Activated CD4-positive, alpha-beta T cell treated with anti-CD3 and anti-CD28 coated beads for 36 hours (primary cell): ENCODE measurements around the gene ATP6V0E2. TPM values are rescaled to one million over a fixed set of nuclear protein-coding genes. Genes with fewer than 3 reads are reported as not detected.
"Not testable (repeated sequence)": the region's sequence is repeated elsewhere in the genome, so short reads cannot be mapped to it uniquely, and the experiment has no call there.

ENCODE experiments used
- ATAC-seq: fragments of 200-7000 bp; cut with Tn5 transposase; one replicate; pipeline ENCODE4 v1.10.0; 2021; ENCODE audit warnings: mild to moderate bottlenecking, moderate library complexity
- CTCF ChIA-PET: fragments of 350-600 bp; sonication (Branson Sonifier 250); formaldehyde crosslinking; loops from one replicate; lab custom pipeline; 2021; ENCODE audit warnings: antibody characterized with exemption; lab: Charles Lee
- POLR2A ChIA-PET: fragments of 350-600 bp; sonication (Branson Sonifier 250); formaldehyde crosslinking; loops from one replicate; lab custom pipeline; 2021; ENCODE audit warnings: antibody characterized with exemption, inconsistent platforms; lab: Charles Lee
- DNase-seq: peaks from one replicate; pipeline ENCODE4 v3.0.0-alpha.2; 2020
- H3K27ac Mint-ChIP-seq: one replicate; pipeline ENCODE4 v1.8.0; 2021; ENCODE audit warnings: mixed read lengths
- H3K27me3 Mint-ChIP-seq: one replicate; pipeline ENCODE4 v1.8.0; 2021; ENCODE audit warnings: mixed read lengths
- H3K36me3 Mint-ChIP-seq: one replicate; pipeline ENCODE4 v1.8.0; 2021; ENCODE audit warnings: low read depth, mixed read lengths
- H3K4me1 Mint-ChIP-seq: one replicate; pipeline ENCODE4 v1.8.0; 2021; ENCODE audit warnings: mixed read lengths
- H3K4me3 Mint-ChIP-seq: one replicate; pipeline ENCODE4 v1.8.0; 2021; ENCODE audit warnings: mild to moderate bottlenecking, moderate library complexity, mixed read lengths
- H3K9me3 Mint-ChIP-seq: one replicate; pipeline ENCODE4 v1.8.0; 2021; ENCODE audit warnings: low read depth, mixed read lengths
- intact Hi-C, 2 experiments: fragments of 100-400 bp; cut with DNase I in 1 of 2; cut with micrococcal nuclease in 1 of 2; formaldehyde crosslinking; loops; one replicate each; pipeline versions ENCODE4 v1.14.2 to v1.15.1; 2022 to 2024; cut with DNase I, micrococcal nuclease
- total RNA-seq, 2 experiments: library from RNA; stranded (reverse); gene quantifications; one replicate each; pipeline ENCODE4 v1.2.3, GENCODE V29; 2021

The ATP6V0E2 gene
- total RNA-seq, 2 experiments from 2014 or later: 33.9 to 41.3 TPM

GRCh38 chr7:149894957-149895356 is 21.2 kb downstream of the ATP6V0E2 start:
- DNase-seq, H3K4me1 Mint-ChIP-seq, H3K4me3 Mint-ChIP-seq, H3K27me3 Mint-ChIP-seq, intact Hi-C loops, CTCF ChIA-PET, ATAC-seq, POLR2A ChIA-PET, H3K36me3 Mint-ChIP-seq, H3K9me3 Mint-ChIP-seq, H3K27ac Mint-ChIP-seq: not testable (repeated sequence)

- H3K9me3 Mint-ChIP-seq, CTCF ChIA-PET, DNase-seq, ATAC-seq, POLR2A ChIA-PET, H3K27me3 Mint-ChIP-seq, H3K27ac Mint-ChIP-seq, H3K4me1 Mint-ChIP-seq, H3K36me3 Mint-ChIP-seq, intact Hi-C loops, H3K4me3 Mint-ChIP-seq: not testable (repeated sequence)
These were observed 34.1 kb downstream of the ATP6V0E2 start for GRCh38 chr7:149907776-149908376.

GRCh38 chr7:149910219-149910618 is 36.5 kb downstream of the ATP6V0E2 start:
- CTCF ChIA-PET, H3K36me3 Mint-ChIP-seq, ATAC-seq, H3K9me3 Mint-ChIP-seq, H3K4me3 Mint-ChIP-seq, intact Hi-C loops, DNase-seq, POLR2A ChIA-PET, H3K27me3 Mint-ChIP-seq, H3K4me1 Mint-ChIP-seq, H3K27ac Mint-ChIP-seq: not testable (repeated sequence)

- H3K27ac Mint-ChIP-seq, POLR2A ChIA-PET, CTCF ChIA-PET, DNase-seq, H3K4me3 Mint-ChIP-seq, H3K9me3 Mint-ChIP-seq, H3K36me3 Mint-ChIP-seq, intact Hi-C loops, H3K27me3 Mint-ChIP-seq, ATAC-seq, H3K4me1 Mint-ChIP-seq: not testable (repeated sequence)
These were observed 38.4 kb downstream of the ATP6V0E2 start for GRCh38 chr7:149912126-149912525.

- intact Hi-C loops, H3K27ac Mint-ChIP-seq, CTCF ChIA-PET, ATAC-seq, POLR2A ChIA-PET, H3K4me1 Mint-ChIP-seq, H3K4me3 Mint-ChIP-seq, H3K36me3 Mint-ChIP-seq, H3K27me3 Mint-ChIP-seq, H3K9me3 Mint-ChIP-seq, DNase-seq: not testable (repeated sequence)
These were observed 52.6 kb downstream of the ATP6V0E2 start for GRCh38 chr7:149926414-149926813.

Other genes with a start within 250 kb of the ATP6V0E2 start
- under 1 TPM; 0.23 to 0.25 TPM for gene ZNF467, start 100.4 kb upstream of the ATP6V0E2 start, total RNA-seq
- gene ZNF862, start 35.6 kb upstream of the ATP6V0E2 start, total RNA-seq: 10 to 100 TPM; 17.6 to 18.3 TPM